Esophagus muscularis mucosa (tissue), 3 donors: ENCODE data around the gene BACE2.

ENCODE experiments used
- POLR2A ChIP-seq: fragments of 450-650 bp; IDR thresholded peaks from one replicate; pipeline ENCODE4 v1.6.1; 2017; ENCODE audit warnings: antibody characterized with exemption, moderate library complexity, mild to moderate bottlenecking, low read depth
- TF ChIP-seq, protein P1 (sequence below), 3 experiments: fragments of 200-600 bp in 2 of 3; fragments of 450-650 bp in 1 of 3; sonication (generic) in 2 of 3; IDR thresholded peaks; one replicate each; pipeline ENCODE4 v1.5.1; 2017 to 2019; ENCODE audit warnings: antibody characterized with exemption in 3 of 3, mild to moderate bottlenecking in 2 of 3, moderate library complexity in 1 of 3

DNA sequence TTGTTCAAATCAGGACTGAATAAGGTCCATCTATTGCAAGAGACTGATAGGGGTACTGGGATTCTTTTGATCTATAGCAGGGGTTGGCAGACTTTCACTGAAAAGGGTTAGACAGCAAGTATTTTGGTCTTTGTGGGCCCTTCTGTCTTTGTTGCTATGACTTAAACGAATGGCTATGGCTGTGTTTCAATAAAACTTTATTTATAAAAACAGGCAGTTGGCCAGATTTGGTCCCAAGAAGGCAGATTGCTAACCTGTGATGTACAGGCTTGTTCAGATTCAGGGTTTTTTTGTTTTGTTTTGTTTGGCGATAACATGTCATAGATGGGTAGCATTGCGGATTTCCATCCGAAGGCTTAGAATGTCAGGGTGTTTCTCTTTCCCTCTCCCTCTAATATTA is 3.9 kb upstream of the BACE2 start:
- TF ChIP-seq, protein P1, sequence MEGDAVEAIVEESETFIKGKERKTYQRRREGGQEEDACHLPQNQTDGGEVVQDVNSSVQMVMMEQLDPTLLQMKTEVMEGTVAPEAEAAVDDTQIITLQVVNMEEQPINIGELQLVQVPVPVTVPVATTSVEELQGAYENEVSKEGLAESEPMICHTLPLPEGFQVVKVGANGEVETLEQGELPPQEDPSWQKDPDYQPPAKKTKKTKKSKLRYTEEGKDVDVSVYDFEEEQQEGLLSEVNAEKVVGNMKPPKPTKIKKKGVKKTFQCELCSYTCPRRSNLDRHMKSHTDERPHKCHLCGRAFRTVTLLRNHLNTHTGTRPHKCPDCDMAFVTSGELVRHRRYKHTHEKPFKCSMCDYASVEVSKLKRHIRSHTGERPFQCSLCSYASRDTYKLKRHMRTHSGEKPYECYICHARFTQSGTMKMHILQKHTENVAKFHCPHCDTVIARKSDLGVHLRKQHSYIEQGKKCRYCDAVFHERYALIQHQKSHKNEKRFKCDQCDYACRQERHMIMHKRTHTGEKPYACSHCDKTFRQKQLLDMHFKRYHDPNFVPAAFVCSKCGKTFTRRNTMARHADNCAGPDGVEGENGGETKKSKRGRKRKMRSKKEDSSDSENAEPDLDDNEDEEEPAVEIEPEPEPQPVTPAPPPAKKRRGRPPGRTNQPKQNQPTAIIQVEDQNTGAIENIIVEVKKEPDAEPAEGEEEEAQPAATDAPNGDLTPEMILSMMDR (IDR thresholded peaks at IDR 0.05), result no peak
- no peak for TF ChIP-seq POLR2A
